M059J (cell line): ENCODE data around the gene SNAPC2. TPM values are rescaled to one million over a fixed set of nuclear protein-coding genes. Genes with fewer than 3 reads are reported as not detected.
"Not testable (repeated sequence)": the region's sequence is repeated elsewhere in the genome, so short reads cannot be mapped to it uniquely, and the experiment has no call there.

ENCODE experiments used
- DNase-seq: peaks from one replicate; pipeline ENCODE4 v3.0.0-alpha.2; 2012; ENCODE audit warnings: low read depth
- total RNA-seq: library from RNA; depleted of rRNA; stranded (reverse); fragments of >200 nt; shearing (Covaris generic); gene quantifications from 2 replicates; pipeline ENCODE4 v1.2.3, GENCODE V29; 2014

Gene SNAPC2
- total RNA-seq, 1 experiment from 2014 or later: 16.0 TPM

DNA sequence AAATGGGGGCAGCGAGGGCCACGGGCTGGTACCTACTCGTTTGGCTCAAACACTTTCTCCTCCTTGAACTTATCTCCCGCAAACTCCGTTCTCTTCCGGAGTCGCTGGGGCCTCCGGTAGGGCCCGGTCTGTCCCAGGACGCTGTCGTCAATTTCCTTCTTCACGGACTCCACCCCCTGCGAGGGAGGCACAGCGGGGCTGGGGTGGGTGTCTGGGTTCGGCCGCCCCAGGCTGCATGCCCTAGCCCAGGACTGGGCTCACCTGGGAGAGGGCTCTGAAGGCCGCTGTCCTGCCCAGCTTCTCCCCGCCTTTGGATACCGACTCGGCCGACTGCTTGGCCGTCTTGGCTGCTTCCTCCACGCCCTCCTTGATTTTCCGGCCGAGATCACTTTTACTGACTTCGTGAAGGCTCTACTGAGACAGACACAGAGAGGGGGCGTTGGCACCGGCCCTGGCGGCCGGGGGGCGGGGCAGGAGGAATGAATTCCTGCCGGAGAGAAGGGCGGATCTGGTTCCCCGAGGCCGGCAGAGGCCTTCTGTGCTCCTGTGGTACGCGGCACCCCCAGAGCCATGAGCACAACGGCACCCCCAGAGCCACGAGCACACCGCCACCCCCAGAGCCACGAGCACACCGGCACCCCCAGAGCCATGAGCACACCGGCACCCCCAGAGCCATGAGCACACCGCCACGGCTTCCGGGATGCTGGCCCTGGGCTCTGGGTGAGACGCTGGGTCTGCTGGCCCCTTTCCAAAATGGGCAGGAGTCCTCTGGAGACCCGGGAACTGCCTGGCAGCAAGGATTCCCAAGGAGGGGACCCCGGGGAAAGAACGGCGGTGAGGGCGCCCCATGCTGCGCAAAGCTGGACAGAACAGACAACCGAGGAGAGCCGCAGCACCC, 13.9 kb downstream of the SNAPC2 start:
- DNase-seq: no peak

DNA sequence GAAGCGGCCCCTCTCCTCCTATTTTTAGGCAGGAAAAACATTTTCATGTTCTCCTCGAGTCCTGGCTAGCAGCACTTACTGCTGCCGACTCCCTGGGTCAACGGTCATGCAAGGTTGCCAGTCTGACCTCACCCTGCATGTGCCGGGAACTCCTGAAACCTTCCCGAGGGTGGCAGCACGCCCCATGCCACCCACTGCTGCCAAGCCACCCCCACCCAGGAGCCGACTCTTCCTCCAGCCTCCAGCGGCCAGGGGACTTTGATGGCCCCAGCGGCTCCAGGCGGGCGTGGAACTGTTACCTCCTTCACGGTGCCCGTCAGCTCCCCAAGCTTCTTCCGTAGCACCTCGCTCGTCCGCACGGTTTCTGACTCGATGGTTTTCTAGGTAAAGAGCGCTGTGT, 14.6 kb downstream of the SNAPC2 start:
- DNase-seq: no peak

DNA sequence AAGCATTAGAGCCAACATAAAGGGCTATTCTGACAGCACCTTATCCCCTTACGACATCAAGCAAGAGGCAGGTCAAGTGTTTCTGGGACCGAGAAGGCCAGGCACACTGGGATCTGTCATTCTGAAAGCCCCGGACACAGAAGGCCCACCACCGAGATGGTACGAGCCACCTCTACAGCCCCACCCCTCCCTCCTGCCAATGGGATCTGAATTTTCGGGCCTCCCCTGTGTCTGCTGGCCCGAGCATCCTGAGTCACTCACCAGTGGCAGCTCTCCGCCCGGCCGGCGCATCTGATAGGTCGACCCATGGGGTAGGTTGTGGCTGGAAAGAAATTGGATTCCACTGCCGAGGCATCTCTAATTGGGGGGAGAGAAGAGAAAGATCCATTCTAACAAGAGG, 20.7 kb downstream of the SNAPC2 start:
- no peak for DNase-seq

DNA sequence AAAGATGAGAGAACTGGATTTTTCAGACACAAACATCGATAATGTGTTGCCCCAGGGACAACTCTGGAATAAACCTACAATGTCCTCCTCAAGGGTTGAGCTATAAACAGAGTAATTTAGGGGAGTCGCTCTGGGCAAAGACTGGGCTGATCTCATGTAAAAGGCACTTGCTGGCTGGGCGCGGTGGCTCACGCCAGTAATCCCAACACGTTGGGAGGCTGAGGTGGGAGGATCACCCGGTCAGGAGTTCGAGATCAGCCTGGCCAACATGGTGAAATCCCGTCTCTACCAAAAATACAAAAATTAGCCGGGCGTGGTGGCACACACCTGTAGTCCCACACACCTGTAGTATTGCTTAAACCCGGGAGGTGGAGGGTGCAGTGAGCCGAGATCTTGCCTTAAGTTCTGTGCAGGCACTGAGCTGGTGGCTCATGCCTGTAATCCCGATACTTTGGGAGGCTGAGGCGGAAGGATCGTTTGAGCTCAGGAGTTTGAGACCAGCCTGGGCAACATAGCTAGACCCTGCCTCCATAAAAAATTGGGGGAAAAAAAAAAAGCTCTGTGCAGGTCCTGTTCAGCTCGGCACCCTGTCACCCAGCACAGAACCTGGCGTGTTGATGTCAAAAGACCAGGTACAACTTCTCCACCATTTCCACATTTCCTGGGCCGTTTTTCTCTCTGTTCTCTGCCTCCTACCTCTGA, 21.9 kb downstream of the SNAPC2 start:
- DNase-seq: no peak

DNA sequence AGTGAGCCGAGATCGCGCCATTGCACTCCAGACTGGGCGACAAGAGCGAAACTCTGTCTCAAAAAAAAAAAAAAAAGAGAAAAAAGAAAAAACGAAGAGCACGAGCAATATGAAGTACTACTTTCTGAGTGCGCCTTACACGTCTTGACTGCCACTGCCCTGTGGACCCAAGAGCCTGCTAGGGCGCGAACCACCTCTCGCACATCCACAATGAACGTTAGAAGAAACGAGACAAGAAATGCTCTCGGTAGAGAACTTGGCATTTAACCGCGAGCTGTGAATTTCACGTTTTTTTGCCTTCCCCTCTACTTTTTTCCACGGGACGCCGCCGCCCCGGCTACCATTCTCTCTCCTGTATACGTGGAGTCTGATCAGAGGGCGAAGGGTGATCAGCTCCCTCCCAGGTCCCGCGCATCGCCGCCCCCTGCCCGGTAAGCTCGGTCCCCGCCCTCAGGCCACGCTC, 22.9 kb downstream of the SNAPC2 start:
- DNase-seq: peak; percentile 12

DNA sequence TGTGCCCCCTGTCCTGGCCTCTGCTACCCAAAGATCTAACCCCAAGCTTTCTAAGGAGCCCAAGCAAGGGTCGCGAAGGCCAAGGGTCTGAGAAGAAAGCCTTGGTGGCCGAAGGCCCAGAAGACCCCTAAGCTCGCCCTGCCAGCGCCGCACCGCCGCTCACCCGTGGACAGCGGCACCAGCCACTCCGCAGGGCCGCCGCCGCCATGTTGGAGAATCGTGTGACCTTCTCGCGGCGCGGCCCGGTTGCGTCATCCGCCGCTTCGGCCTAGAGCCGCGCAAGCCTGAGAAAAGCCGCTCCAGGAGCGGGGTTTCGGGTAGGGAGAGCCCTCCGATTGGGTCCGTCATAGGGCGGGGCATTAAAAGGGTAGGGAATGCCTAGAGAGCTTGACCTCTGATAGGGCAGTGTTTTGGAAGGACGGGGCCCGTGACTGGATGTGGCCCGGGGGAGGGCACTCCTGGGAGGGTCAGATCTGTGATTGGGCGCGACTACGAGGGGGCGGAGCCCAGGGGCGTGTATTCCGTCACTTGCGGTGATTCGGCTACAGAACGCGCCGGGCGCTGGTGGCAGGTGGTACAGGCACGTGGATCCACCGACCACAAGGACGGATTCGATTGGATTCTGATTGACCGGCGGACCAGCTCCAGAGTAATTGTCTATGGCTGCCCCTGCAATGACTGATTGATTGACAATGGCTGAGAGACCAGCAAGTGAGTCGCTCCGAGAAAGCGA, 23.5 kb downstream of the SNAPC2 start, which contains the start of gene TIMM44:
TIMM44 (minus strand) TSS at position 223 of the 733 bp plus-strand sequence; CDS start at position 208, 15 bp downstream.
- peak; percentile 100 for DNase-seq

DNA sequence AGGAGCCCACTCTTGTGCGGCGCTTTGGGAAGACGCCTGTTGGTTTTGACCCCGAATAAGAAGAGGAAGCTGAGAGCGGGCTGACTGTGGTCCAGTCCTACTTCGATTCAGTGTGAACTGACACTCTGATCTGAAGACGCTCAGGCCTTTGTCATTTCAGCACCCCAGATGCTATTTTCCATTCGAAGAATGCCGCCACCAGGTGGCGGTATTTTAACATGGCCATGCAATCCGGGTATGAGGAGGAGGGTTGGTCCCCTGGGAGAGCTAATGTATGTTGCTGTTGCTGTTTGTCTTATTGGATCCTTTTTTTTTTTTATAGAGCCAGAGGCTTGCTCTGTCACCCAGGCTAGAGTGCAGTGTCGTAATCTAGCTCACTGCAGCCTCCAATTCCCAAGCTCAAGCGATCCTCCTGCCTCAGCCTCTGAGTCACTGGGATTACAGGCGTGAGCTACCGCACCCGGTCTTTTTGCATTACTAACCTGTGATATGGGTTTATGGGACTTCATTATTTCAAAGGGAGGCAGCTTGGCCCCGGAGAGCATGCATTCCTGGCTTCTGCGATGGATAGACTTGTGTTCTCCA, 24.1 kb downstream of the SNAPC2 start:
- DNase-seq: peak; percentile 86

DNA sequence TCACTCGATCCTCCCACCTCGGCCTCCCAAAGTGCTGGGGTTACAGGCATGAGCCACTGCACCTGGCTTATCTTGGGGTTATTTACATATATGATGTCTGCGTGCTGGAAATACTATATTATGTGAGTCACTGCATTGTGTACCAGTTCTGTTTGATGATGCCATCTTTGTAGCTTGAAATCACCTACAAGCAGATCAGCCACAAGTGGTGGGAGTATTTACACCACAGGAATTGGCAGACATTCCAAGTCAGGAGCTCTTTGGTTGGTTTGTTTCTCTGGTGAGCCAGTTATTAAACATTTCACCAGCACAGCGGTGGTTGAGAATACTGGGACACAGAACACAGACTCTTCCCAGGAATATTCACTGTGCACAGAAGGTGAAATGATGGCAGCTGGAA, 27.8 kb downstream of the SNAPC2 start:
- peak; percentile 31 for DNase-seq

DNA sequence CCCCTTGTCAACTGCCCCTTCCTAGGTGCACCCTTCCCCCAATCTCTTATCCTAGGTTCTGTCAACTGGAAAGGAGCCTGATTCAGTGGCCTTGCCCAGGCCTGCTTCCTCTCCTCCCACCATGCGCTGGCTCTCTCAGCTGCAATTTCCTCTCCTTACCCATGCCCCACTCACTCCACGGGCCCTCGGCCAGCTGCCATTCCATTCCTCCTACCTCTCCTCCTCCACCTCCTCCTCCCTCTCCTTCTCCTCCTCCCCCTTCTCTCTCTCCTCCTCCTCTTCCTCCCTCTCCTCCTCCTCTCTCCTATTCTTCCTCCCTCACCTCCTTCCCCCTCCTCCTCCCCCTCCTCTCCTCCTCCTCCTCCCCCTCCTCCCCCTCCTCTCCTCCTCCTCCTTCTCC, 32.9 kb downstream of the SNAPC2 start:
- DNase-seq: no peak

DNA sequence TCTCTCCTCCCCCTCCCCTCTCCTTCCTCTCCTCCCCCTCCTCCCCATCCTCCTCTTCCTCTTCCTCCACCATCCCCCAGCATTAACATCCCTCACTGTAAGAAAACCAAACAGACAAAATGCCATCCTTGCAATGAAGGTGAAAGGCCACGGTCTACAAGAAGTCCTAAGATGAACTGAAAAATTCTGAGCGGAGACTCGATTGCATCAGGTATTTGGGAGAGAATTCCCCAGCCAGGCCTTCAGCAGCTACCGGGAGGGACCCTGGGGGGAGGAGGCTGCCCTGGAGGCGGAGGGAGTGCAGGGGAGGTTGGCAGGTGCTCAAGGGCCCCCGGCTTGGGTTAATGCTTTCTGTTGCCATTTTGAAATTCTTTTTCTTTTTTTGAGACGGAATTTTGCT, 33.4 kb downstream of the SNAPC2 start:
- DNase-seq: no peak

DNA sequence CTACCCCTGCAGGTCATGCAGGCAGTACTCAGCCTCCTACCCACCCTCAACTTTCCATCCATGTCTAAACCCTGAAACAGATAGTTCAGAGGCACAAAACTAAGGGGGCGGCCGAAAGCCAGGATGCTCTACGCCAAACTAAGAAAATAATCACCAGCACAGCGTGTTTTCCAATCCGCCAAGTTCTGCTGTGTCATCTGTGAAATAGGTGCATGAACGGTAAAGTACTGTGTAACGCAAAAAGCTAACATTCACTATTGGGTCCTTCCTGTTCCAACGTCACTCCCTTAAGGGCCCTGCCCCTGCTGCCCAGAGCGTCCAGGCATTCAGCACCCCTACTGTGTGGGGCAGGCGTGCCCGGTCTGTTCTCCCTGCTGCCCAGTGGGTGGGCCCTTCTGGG, 35.6 kb downstream of the SNAPC2 start:
- DNase-seq: no peak

DNA sequence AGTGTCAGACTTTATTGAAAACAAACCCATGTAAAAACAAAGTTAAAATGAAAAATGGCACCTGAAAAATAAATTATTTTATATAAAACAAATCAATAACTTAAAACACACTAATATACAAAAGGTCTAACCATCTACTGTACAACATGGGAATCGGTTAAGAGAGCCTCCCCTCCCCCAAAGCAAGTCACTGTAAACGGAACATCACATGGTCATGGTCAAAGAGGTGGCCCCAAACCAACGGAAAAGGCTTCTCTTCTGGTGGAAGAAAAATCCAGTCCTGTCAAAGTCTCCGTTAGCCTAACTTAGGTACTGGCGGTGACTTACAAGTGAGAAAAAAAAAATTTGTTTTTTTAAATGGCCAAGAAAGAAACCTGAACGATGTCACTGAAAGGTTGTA, 39.1 kb downstream of the SNAPC2 start:
- DNase-seq: no peak

DNA sequence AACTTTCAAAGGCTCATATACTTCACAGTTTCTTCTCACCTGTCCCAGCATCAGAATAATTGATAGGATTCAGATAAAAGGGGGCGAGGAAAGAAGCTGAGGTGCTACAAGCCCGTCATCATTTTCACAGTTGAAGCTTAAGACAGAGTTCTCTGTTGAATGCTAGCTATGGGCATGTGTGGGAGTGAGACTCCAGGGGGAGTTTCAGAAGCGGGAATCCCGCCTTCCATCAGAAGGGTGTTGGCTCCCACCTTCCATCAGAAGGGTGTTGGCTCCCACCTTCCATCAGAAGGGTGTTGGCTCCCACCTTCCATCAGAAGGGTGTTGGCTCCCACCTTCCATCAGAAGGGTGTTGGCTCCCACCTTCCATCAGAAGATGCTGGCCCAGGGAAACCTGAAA, 40.9 kb downstream of the SNAPC2 start:
- DNase-seq: not testable (repeated sequence)

DNA sequence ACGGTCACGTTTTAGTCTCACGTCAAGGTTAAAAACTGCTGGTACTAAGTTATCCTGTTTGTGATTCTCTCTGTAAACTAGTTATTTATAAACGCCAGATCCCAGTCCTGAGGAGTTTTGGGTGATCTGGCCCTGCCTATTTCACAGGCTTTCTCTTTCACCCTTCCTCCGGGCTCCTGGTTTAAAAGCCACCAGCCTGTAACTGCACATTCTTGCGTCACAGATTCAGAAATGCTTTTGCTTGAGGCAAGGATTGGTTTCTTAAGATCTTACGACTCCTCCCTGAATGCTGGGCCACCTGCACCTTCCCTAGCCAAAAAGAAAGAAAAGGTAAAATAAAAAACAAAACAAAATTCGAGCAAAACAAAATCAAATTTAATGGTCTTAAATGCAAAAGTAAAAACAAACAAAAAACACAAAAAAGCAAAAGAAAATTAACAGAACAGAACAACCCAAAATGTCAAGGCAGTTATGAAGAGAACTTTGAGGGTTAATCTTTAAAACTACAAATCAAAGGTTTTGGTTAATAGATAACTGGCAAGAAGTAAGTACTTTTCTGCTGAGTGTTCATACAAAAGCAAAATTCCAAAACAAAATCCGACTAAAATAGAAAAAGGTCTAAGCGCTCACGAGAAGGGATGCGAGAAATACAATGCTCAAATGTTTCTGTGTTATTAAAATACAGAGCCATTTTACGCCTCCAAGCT, 41.9 kb downstream of the SNAPC2 start:
- DNase-seq: no peak

DNA sequence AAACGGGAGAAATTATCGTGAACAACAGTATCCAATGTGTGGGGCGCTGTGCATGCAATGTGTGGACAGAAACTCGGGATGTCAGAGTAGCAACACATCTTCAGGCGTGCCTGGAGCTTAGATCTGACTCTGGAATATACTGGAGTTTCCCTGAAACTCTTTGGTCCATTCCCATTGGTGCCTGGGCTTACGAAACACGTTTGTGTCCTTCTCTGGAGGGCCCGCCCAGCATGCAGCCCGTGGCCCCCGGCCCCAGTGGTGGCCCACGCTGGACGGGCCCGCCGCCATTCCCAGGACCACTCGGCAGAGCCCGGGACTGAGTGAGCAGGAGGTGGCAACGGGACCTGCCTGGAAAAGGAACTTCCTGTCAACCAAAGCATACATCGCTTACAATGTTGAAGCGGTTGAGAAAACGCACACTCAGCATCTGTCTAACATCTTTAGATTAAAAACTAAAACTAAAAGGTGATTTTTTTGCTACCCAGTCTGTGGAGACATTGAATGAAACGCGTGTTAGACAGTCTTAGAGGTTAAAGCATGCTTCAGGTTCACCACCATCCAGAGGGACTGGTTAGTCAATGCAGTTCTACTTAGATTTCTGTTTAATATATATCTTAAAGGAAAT, 42.6 kb downstream of the SNAPC2 start:
- no peak for DNase-seq

DNA sequence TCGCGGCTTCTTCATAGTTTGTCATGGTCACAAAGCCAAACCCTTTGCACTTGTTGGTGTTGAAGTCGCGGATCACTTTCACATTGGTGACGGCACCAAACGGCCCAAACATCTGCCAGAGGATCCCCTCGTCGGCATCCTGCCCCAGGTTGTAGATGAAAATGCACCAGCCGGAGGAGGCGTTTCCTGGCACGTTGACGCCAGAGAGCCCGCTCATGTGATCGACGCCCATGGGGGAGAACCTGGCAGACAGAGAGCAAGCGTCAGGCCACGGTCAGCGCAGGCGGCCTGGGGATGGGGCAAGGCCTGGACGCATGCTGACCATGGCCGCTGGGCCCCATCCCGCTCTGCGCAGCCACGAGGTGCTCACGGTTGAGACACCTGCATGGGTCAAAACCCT, 43.4 kb downstream of the SNAPC2 start:
- DNase-seq: no peak

DNA sequence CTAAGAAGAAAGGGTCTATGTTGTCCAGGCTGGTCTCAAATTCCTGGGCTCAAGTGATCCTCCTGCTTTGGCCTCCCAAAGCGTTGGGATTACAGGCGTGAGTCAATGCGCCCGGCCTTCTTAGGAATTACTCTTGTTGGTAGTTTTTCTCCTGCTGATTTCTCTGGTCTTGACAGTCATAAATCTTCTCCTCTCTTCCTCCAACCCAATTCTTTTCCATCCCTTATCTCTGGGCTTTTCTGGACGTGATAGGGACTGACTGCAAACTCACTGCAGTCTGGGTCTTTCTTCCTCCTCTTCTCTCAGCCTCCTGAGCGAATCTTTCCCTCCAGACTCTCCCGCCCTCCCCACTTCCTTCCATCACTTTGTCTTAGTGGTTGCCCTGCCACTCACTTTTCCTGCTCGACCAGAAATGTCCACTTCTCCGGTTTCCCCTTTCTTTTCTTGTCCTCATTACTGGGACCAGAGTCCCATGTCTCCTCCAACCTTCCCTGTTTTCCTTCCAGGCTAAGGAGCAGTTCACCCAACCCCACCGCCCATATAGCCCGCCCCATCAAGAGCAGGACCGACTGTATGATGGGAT, 45.2 kb downstream of the SNAPC2 start:
- DNase-seq: no peak

DNA sequence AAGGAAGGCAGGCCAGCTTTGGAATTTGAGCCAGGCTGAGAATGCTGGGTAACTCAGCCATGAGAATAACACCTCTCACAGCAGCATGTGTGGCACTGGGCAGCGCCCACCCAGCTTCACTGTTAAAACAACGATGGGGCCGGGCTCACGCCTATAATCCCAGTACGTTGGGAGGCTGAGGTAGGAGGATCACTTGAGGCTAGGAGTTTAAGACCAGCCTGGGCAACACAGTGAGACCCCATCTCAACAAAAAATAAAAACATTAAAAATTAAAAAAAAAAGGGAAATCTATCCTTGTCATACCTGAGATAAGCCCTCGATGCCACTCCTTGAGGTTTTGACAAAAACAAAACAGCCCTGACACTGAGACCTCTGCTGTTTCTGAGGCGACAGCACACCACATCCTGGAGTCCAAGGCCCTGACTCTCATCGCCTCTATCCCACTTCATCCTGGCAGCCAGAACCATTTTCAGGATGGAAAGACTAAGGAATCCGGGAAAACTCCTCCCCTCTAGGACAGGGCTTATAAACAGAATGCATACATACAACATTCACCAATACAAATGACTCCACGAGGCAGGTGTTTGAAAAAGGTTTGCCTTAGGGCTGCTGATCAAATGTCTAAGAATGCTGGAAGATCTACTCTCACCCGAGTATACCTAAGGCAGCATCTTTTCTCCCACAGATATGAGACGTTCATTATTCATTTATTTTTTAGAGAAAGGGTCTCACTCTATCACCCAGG, 46.0 kb downstream of the SNAPC2 start:
- DNase-seq: no peak

DNA sequence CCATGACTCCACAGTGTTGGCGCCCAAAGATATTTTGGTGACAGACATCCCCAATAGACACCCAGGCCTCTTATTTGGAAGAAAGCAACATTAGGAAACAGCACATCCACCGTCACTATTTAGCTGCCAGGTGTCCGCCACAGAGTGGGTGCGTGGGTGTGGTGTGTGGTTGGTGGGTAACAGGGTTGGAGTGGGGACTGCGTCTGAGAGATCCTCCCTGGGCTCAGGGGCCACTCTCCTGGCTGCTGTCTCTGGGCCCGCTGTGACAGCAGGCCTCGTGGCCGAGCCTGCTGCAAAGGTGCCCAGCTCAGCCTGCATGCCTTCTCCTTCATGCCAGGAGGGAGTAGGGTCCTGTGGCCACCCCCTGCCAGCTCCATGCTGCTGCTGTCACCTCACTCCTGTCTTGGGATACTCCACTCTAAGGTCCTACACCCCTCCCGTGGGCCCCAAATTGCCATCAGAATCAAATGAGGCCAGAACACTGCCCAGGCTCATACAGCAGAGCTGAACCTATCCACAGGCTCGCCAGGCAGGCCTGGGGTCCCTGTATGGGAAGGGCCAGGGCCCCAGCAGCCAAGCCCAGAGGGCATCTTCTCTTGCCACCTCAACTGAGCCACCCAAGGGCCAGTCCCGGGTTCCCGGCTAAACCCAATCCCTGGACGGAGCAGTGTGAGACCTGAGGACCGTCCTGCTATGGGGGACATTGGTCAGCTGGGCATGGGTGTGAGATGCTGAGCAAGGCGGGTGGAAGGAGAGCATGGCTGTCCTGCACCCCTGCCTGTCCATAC, 48.1 kb downstream of the SNAPC2 start:
- no peak for DNase-seq
